ENCODE data around the gene FLYWCH1. TPM values are rescaled to one million over a fixed set of nuclear protein-coding genes. Genes with fewer than 3 reads are reported as not detected.
A peak's percentile ranks its signal among the peaks of the same experiment; 100 is the strongest.

Gene FLYWCH1
- total and polyA plus RNA-seq, 2 of the 8 experiments (the other 6 are each of a cell fraction or from before 2014, with no cell fraction given): 12.4 to 23.5 TPM

DNA sequence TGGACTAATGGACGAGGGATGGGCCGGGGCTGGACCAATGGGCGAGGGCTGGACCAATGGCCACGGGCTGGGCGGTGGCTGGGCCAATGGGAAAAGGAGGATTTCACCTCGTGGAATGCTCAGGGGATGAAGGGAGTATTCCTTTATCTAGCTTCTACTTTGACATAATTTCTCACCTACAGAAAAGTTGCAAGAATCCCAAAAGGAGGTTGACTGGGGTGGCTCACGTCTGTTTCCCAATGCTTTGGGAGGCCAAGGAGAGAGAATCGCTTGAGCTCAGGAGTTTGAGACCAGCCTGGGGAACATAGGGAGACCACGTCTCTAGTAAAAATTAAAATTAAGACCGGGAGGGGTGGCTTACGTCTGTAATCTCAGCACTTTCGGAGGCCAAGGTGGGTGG is 5.7 kb upstream of the FLYWCH1 start (continued):
- TF ChIP-seq, protein P1, sequence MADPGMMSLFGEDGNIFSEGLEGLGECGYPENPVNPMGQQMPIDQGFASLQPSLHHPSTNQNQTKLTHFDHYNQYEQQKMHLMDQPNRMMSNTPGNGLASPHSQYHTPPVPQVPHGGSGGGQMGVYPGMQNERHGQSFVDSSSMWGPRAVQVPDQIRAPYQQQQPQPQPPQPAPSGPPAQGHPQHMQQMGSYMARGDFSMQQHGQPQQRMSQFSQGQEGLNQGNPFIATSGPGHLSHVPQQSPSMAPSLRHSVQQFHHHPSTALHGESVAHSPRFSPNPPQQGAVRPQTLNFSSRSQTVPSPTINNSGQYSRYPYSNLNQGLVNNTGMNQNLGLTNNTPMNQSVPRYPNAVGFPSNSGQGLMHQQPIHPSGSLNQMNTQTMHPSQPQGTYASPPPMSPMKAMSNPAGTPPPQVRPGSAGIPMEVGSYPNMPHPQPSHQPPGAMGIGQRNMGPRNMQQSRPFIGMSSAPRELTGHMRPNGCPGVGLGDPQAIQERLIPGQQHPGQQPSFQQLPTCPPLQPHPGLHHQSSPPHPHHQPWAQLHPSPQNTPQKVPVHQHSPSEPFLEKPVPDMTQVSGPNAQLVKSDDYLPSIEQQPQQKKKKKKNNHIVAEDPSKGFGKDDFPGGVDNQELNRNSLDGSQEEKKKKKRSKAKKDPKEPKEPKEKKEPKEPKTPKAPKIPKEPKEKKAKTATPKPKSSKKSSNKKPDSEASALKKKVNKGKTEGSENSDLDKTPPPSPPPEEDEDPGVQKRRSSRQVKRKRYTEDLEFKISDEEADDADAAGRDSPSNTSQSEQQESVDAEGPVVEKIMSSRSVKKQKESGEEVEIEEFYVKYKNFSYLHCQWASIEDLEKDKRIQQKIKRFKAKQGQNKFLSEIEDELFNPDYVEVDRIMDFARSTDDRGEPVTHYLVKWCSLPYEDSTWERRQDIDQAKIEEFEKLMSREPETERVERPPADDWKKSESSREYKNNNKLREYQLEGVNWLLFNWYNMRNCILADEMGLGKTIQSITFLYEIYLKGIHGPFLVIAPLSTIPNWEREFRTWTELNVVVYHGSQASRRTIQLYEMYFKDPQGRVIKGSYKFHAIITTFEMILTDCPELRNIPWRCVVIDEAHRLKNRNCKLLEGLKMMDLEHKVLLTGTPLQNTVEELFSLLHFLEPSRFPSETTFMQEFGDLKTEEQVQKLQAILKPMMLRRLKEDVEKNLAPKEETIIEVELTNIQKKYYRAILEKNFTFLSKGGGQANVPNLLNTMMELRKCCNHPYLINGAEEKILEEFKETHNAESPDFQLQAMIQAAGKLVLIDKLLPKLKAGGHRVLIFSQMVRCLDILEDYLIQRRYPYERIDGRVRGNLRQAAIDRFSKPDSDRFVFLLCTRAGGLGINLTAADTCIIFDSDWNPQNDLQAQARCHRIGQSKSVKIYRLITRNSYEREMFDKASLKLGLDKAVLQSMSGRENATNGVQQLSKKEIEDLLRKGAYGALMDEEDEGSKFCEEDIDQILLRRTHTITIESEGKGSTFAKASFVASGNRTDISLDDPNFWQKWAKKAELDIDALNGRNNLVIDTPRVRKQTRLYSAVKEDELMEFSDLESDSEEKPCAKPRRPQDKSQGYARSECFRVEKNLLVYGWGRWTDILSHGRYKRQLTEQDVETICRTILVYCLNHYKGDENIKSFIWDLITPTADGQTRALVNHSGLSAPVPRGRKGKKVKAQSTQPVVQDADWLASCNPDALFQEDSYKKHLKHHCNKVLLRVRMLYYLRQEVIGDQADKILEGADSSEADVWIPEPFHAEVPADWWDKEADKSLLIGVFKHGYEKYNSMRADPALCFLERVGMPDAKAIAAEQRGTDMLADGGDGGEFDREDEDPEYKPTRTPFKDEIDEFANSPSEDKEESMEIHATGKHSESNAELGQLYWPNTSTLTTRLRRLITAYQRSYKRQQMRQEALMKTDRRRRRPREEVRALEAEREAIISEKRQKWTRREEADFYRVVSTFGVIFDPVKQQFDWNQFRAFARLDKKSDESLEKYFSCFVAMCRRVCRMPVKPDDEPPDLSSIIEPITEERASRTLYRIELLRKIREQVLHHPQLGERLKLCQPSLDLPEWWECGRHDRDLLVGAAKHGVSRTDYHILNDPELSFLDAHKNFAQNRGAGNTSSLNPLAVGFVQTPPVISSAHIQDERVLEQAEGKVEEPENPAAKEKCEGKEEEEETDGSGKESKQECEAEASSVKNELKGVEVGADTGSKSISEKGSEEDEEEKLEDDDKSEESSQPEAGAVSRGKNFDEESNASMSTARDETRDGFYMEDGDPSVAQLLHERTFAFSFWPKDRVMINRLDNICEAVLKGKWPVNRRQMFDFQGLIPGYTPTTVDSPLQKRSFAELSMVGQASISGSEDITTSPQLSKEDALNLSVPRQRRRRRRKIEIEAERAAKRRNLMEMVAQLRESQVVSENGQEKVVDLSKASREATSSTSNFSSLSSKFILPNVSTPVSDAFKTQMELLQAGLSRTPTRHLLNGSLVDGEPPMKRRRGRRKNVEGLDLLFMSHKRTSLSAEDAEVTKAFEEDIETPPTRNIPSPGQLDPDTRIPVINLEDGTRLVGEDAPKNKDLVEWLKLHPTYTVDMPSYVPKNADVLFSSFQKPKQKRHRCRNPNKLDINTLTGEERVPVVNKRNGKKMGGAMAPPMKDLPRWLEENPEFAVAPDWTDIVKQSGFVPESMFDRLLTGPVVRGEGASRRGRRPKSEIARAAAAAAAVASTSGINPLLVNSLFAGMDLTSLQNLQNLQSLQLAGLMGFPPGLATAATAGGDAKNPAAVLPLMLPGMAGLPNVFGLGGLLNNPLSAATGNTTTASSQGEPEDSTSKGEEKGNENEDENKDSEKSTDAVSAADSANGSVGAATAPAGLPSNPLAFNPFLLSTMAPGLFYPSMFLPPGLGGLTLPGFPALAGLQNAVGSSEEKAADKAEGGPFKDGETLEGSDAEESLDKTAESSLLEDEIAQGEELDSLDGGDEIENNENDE (IDR thresholded peaks at IDR 0.05; ENCODE audit: insufficient replicate concordance, low read length): no peak
- TF ChIP-seq CHD1 (IDR thresholded peaks at IDR 0.05; ENCODE audit: low read depth, low read length) (no peak), CREB1 (IDR thresholded peaks at IDR 0.05) (0 out of 2 replicates have a peak, but pooled peaks have one; percentile 4), SP1 (IDR thresholded peaks at IDR 0.05; ENCODE audit: low read depth, low read length) (peak; percentile 86; the same call in 1 of the 2 replicates), SRF (IDR thresholded peaks at IDR 0.05; ENCODE audit: low read depth, low read length) (no peak), TEAD4 (IDR thresholded peaks at IDR 0.05; ENCODE audit: low read depth, low read length) (no peak), SP4 (IDR thresholded peaks at IDR 0.05; ENCODE audit: low read length) (no peak), RXRA (IDR thresholded peaks at IDR 0.05; ENCODE audit: insufficient read depth, low read depth, low read length) (no peak), BACH1 (IDR thresholded peaks at IDR 0.05; ENCODE audit: low read length) (no peak), TBP (IDR thresholded peaks at IDR 0.05; ENCODE audit: low read depth, low read length) (no peak), ZNF274 (IDR thresholded peaks at IDR 0.05; ENCODE audit: borderline replicate concordance, extremely low read depth, low read length) (no peak), SIX5 (IDR thresholded peaks at IDR 0.05; ENCODE audit: low read depth, low read length) (no peak)
- TF ChIP-seq, protein P2, sequence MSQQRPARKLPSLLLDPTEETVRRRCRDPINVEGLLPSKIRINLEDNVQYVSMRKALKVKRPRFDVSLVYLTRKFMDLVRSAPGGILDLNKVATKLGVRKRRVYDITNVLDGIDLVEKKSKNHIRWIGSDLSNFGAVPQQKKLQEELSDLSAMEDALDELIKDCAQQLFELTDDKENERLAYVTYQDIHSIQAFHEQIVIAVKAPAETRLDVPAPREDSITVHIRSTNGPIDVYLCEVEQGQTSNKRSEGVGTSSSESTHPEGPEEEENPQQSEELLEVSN (IDR thresholded peaks at IDR 0.05): peak; percentile 39; the same call in 1 of the 2 replicates

All from H1 (cell line).